HEK293 (cell line): Measurements from ENCODE around the gene PDK1.

Experiments
- CTCF ChIA-PET: fragments of 350-600 bp; formaldehyde crosslinking; extraction: SDS; loops from one replicate; lab custom pipeline; 2021; ENCODE audit warnings: antibody characterized with exemption; lab: Yijun Ruan, JAX
- POLR2A ChIA-PET: fragments of 300-600 bp; formaldehyde crosslinking; extraction: SDS; loops from one replicate; lab custom pipeline; 2020; ENCODE audit warnings: antibody characterized with exemption, inconsistent platforms; lab: Yijun Ruan, JAX
- H3K27ac ChIP-seq: fragments of 200-500 bp; sonication (Bioruptor generic); 2 replicates; pipeline ENCODE4 v1.5.1; 2014; ENCODE audit warnings: low read depth, low read length, control low read depth, inconsistent platforms; ENCODE audit errors: extremely low read depth
- H3K36me3 ChIP-seq, 2 experiments: fragments of 200-500 bp in 1 of 2; sonication (Bioruptor generic) in 1 of 2; 1 replicate in 1 of 2; 2 replicates in 1 of 2; pipeline ENCODE4 v1.5.1; 2014 to 2017; ENCODE audit warnings: inconsistent platforms in 2 of 2, low read length in 2 of 2; ENCODE audit not compliant: control insufficient read depth in 2 of 2, insufficient read depth in 1 of 2
- H3K4me1 ChIP-seq: fragments of 200-500 bp; sonication (Bioruptor generic); 2 replicates; pipeline ENCODE4 v1.5.1; 2014; ENCODE audit warnings: mild to moderate bottlenecking, low read length, inconsistent platforms; ENCODE audit not compliant: control insufficient read depth, insufficient read depth
- H3K4me3 ChIP-seq: 2 replicates; pipeline ENCODE4 v1.5.1; 2011; ENCODE audit warnings: low read depth, mild to moderate bottlenecking, control low read depth, low read length, moderate library complexity
- H3K9me3 ChIP-seq: fragments of 200-500 bp; sonication (Bioruptor generic); 2 replicates; pipeline ENCODE4 v1.5.1; 2014; ENCODE audit warnings: low read depth, low read length, inconsistent platforms; ENCODE audit not compliant: control insufficient read depth, insufficient read depth
- GLI4 ChIP-seq: fragments of 450-650 bp; formaldehyde crosslinking; IDR thresholded peaks from 2 replicates; pipeline ENCODE4 v1.5.1; 2016; ENCODE audit warnings: missing biosample characterization, missing genetic modification characterization
- OSR2 ChIP-seq: fragments of 450-650 bp; formaldehyde crosslinking; IDR thresholded peaks from 2 replicates; pipeline ENCODE4 v1.5.1; 2016; ENCODE audit warnings: missing biosample characterization, missing genetic modification characterization
- TCF7L2 ChIP-seq: IDR thresholded peaks from 2 replicates; pipeline ENCODE4 v1.6.1; 2011; ENCODE audit warnings: low read depth, mild to moderate bottlenecking, inconsistent platforms, low read length, moderate library complexity, borderline replicate concordance
- WT1 ChIP-seq: fragments of 450-650 bp; formaldehyde crosslinking; IDR thresholded peaks from 2 replicates; pipeline ENCODE4 v1.5.1; 2016; ENCODE audit warnings: missing biosample characterization, missing genetic modification characterization
- ZBTB17 ChIP-seq: fragments of 450-650 bp; formaldehyde crosslinking; IDR thresholded peaks from 2 replicates; pipeline ENCODE4 v1.5.1; 2016; ENCODE audit warnings: missing biosample characterization, missing genetic modification characterization
- ZFP37 ChIP-seq: fragments of 450-650 bp; formaldehyde crosslinking; IDR thresholded peaks from 2 replicates; pipeline ENCODE4 v1.5.1; 2016; ENCODE audit warnings: missing biosample characterization, missing genetic modification characterization
- ZFP69B ChIP-seq: fragments of 450-650 bp; formaldehyde crosslinking; IDR thresholded peaks from 2 replicates; pipeline ENCODE4 v1.5.1; 2016; ENCODE audit warnings: missing biosample characterization, missing genetic modification characterization
- ZNF133 ChIP-seq: fragments of 450-650 bp; formaldehyde crosslinking; IDR thresholded peaks from 2 replicates; pipeline ENCODE4 v1.5.1; 2016; ENCODE audit warnings: missing biosample characterization, missing genetic modification characterization
- ZNF138 ChIP-seq: fragments of 450-650 bp; formaldehyde crosslinking; IDR thresholded peaks from 2 replicates; pipeline ENCODE4 v1.5.1; 2016; ENCODE audit warnings: missing biosample characterization, missing genetic modification characterization, borderline replicate concordance
- ZNF510 ChIP-seq: fragments of 450-650 bp; formaldehyde crosslinking; IDR thresholded peaks from 2 replicates; pipeline ENCODE4 v1.5.1; 2018; ENCODE audit warnings: mild to moderate bottlenecking, missing genetic modification characterization, missing biosample characterization; ENCODE audit not compliant: insufficient replicate concordance
- ZNF521 ChIP-seq: fragments of 450-650 bp; formaldehyde crosslinking; IDR thresholded peaks from 2 replicates; pipeline ENCODE4 v1.5.1; 2017; ENCODE audit warnings: missing biosample characterization, mild to moderate bottlenecking, missing genetic modification characterization
- ZNF549 ChIP-seq: fragments of 450-650 bp; IDR thresholded peaks from 2 replicates; pipeline ENCODE4 v1.5.1; 2018; ENCODE audit warnings: missing biosample characterization, missing genetic modification characterization, mild to moderate bottlenecking, inconsistent platforms, moderate library complexity
- ZNF560 ChIP-seq: fragments of 450-650 bp; formaldehyde crosslinking; IDR thresholded peaks from 2 replicates; pipeline ENCODE4 v1.5.1; 2017; ENCODE audit warnings: missing biosample characterization, missing genetic modification characterization, borderline replicate concordance
- ZNF561 ChIP-seq: fragments of 450-650 bp; IDR thresholded peaks from 2 replicates; pipeline ENCODE4 v1.5.1; 2018; ENCODE audit warnings: missing biosample characterization, missing genetic modification characterization, borderline replicate concordance
- ZNF624 ChIP-seq: fragments of 450-650 bp; formaldehyde crosslinking; IDR thresholded peaks from 2 replicates; pipeline ENCODE4 v1.5.1; 2017; ENCODE audit warnings: missing biosample characterization, missing genetic modification characterization
- ZNF777 ChIP-seq: fragments of 450-650 bp; formaldehyde crosslinking; IDR thresholded peaks from 2 replicates; pipeline ENCODE4 v1.5.1; 2017; ENCODE audit warnings: missing biosample characterization, missing genetic modification characterization, borderline replicate concordance
- ZSCAN16 ChIP-seq: fragments of 450-650 bp; formaldehyde crosslinking; IDR thresholded peaks from 2 replicates; pipeline ENCODE4 v1.5.1; 2016; ENCODE audit warnings: missing biosample characterization, missing genetic modification characterization
- TF ChIP-seq, protein P1 (sequence below): fragments of 450-650 bp; formaldehyde crosslinking; IDR thresholded peaks from 2 replicates; pipeline ENCODE4 v1.5.1; 2017; ENCODE audit warnings: missing biosample characterization, missing genetic modification characterization
- TF ChIP-seq, protein P2 (sequence below): fragments of 450-650 bp; formaldehyde crosslinking; IDR thresholded peaks from 2 replicates; pipeline ENCODE4 v1.5.1; 2016; ENCODE audit warnings: missing biosample characterization, missing genetic modification characterization, low read depth
- TF ChIP-seq, protein P3 (sequence below): fragments of 450-650 bp; formaldehyde crosslinking; IDR thresholded peaks from 2 replicates; pipeline ENCODE4 v1.5.1; 2016; ENCODE audit warnings: missing biosample characterization, missing genetic modification characterization

Gene PDK1

DNA sequence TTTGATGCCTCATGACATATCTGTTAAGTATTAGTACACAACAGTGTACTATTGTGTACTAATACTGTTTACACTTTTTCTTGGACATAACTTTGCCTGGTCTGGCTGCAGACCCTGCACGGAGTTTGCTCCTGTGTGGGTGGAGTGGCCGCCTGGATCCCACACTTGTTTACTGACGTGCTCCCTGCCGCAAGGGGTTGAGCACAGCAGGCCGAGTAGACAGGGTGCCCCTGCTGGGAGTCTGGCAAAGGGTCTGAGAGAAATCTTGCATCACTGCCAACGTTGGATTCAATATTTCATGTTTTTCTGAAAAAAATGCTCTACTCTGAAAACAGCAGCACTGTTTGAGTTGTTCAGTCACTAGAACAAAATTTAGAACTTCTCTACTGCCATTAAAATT is 59.0 kb downstream of the PDK1 start:
- no peak overlapping the region for H3K27ac ChIP-seq
- H3K4me1 ChIP-seq, result no peaks in the 10 kb centered on the region
- TF ChIP-seq OSR2 (tag by site-specific recombination) (no peak), ZNF133 (tag by site-specific recombination) (no peak), ZNF560 (tag by site-specific recombination) (no peak), ZNF549 (tag by site-specific recombination) (no peak), GLI4 (tag by site-specific recombination) (no peak), ZSCAN16 (no peak), WT1 (tag by site-specific recombination) (no peak), ZNF624 (tag by site-specific recombination) (no peak), ZNF561 (tag by site-specific recombination) (no peak), TCF7L2 (no peak), ZFP37 (tag by site-specific recombination) (no peak), ZNF521 (tag by site-specific recombination) (no peak), ZBTB17 (no peak), ZNF510 (tag by site-specific recombination) (no peak), ZFP69B (tag by site-specific recombination) (no peak), ZNF138 (tag by site-specific recombination) (no peak)
- TF ChIP-seq, protein P1, sequence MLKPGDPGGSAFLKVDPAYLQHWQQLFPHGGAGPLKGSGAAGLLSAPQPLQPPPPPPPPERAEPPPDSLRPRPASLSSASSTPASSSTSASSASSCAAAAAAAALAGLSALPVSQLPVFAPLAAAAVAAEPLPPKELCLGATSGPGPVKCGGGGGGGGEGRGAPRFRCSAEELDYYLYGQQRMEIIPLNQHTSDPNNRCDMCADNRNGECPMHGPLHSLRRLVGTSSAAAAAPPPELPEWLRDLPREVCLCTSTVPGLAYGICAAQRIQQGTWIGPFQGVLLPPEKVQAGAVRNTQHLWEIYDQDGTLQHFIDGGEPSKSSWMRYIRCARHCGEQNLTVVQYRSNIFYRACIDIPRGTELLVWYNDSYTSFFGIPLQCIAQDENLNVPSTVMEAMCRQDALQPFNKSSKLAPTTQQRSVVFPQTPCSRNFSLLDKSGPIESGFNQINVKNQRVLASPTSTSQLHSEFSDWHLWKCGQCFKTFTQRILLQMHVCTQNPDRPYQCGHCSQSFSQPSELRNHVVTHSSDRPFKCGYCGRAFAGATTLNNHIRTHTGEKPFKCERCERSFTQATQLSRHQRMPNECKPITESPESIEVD, result no peak
- TF ChIP-seq, all 188 proteins: peak for 0
- Histone ChIP-seq H3K36me3 (peaks cover 0 to 3% of the 10 kb centered on the region in 2 experiments; a peak in 1 of 3 replicates), H3K4me3 (no peak overlapping the region), H3K9me3 (no peaks in the 10 kb centered on the region)
- ChIA-PET CTCF (no interaction called here), POLR2A (no interaction called here)

DNA sequence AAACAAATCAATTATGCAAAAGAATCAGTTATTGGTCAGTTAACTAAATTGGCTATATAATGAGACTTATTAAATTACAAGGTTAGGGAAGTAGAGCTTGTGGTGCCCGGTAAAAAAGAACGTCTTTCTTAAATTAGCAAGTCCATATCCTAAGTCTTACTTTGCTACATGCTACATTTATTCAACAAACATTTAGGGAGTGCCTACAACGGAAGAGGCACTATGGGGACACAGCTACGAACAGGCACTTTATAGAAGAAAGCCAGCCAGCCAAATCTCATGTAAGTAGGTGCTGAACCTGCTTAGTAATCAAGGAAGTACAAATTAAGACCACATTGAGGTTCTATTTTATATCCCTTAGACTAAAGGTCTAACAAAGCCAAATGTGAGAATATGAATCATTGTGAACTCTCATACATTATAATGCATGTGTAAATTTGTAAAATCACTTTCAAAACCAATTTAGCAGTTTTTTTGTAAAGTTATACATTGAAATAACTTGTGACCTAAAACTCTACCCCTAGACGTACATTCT is 59.9 kb downstream of the PDK1 start:
- H3K4me1 ChIP-seq, result no peaks in the 10 kb centered on the region
- H3K4me3 ChIP-seq, result no peak overlapping the region
- no peaks in the 10 kb centered on the region for H3K9me3 ChIP-seq
- CTCF ChIA-PET, result no interaction called here
- no peak overlapping the region for H3K27ac ChIP-seq
- no peak for TF ChIP-seq ZNF777 (tag by site-specific recombination)
- TF ChIP-seq, protein P2, sequence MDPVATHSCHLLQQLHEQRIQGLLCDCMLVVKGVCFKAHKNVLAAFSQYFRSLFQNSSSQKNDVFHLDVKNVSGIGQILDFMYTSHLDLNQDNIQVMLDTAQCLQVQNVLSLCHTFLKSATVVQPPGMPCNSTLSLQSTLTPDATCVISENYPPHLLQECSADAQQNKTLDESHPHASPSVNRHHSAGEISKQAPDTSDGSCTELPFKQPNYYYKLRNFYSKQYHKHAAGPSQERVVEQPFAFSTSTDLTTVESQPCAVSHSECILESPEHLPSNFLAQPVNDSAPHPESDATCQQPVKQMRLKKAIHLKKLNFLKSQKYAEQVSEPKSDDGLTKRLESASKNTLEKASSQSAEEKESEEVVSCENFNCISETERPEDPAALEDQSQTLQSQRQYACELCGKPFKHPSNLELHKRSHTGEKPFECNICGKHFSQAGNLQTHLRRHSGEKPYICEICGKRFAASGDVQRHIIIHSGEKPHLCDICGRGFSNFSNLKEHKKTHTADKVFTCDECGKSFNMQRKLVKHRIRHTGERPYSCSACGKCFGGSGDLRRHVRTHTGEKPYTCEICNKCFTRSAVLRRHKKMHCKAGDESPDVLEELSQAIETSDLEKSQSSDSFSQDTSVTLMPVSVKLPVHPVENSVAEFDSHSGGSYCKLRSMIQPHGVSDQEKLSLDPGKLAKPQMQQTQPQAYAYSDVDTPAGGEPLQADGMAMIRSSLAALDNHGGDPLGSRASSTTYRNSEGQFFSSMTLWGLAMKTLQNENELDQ (tag by site-specific recombination), result no peak
- TF ChIP-seq, protein P3, sequence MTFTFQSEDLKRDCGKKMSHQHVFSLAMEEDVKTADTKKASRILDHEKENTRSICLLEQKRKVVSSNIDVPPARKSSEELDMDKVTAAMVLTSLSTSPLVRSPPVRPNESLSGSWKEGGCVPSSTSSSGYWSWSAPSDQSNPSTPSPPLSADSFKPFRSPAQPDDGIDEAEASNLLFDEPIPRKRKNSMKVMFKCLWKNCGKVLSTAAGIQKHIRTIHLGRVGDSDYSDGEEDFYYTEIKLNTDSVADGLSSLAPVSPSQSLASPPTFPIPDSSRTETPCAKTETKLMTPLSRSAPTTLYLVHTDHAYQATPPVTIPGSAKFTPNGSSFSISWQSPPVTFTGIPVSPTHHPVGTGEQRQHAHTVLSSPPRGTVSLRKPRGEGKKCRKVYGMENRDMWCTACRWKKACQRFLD (tag by site-specific recombination), result no peak
- TF ChIP-seq, all 188 proteins: peak for 0
- POLR2A ChIA-PET, result no interaction called here
- peaks cover 0 to under 1% of the 10 kb centered on the region in 2 experiments; a peak in 1 of 3 replicates for H3K36me3 ChIP-seq
